Stomach (tissue), 4 donors: ENCODE data around the gene RCOR3.

Experiments used
- CTCF ChIP-seq, 7 experiments: fragments of 450-650 bp in 4 of 7; fragments of 200-600 bp in 3 of 7; sonication (generic) in 3 of 7; IDR thresholded peaks; one replicate each; pipeline ENCODE4 v1.5.1; 2016 to 2019; ENCODE audit warnings: antibody characterized with exemption in 7 of 7, control low read depth in 2 of 7, mild to moderate bottlenecking in 1 of 7
- EP300 ChIP-seq: sonication (generic); formaldehyde crosslinking; IDR thresholded peaks from one replicate; pipeline ENCODE4 v1.6.1; 2017; ENCODE audit warnings: antibody characterized with exemption
- POLR2A ChIP-seq, 4 donors: fragments of 450-650 bp; IDR thresholded peaks; one replicate each; pipeline ENCODE4 v1.6.1; 2016; ENCODE audit warnings: antibody characterized with exemption in 4 of 4, control low read depth in 2 of 4, mild to moderate bottlenecking in 1 of 4, moderate library complexity in 1 of 4
- POLR2AphosphoS5 ChIP-seq, 3 donors: sonication (generic); formaldehyde crosslinking; IDR thresholded peaks; one replicate each; pipeline ENCODE4 v1.6.1; 2016; ENCODE audit warnings: antibody characterized with exemption in 3 of 3

- TF ChIP-seq CTCF (IDR thresholded peaks at IDR 0.05) (no peak), POLR2A (IDR thresholded peaks at IDR 0.05) (no peak), POLR2AphosphoS5 (IDR thresholded peaks at IDR 0.05) (no peak), EP300 (no peak)
Observed at GRCh38 chr1:211236633-211237320, 22.4 kb upstream of the RCOR3 start.
